Neural progenitor cell (in vitro differentiated cells): ENCODE measurements around the gene CTRB1.

Experiments
- CTCF ChIP-seq: fragments of 200-600 bp; sonication (generic); IDR thresholded peaks from 2 replicates; pipeline ENCODE4 v1.5.1; 2017; ENCODE audit warnings: antibody characterized with exemption, mild to moderate bottlenecking
- EZH2phosphoT487 ChIP-seq: fragments of 200-600 bp; sonication (generic); IDR thresholded peaks from 2 replicates; pipeline ENCODE4 v1.6.1; 2017; ENCODE audit warnings: antibody characterized with exemption

- no peak for TF ChIP-seq EZH2phosphoT487
- no peak for TF ChIP-seq CTCF
Observed at GRCh38 chr16:75172578-75172977, 46.2 kb upstream of the CTRB1 start.
